ENCODE data around the gene C10orf62.

The C10orf62 gene

GRCh38 chr10:97587183-97587582 is 2.3 kb upstream of the C10orf62 start:
- DNase-seq, result no peak

GRCh38 chr10:97590082-97590747 is 694 bp downstream of the C10orf62 start:
- DNase-seq, result no peak

- no peak for DNase-seq
These were observed 1.4 kb downstream of the C10orf62 start for GRCh38 chr10:97590748-97591495.

GRCh38 chr10:97593421-97593820 is 3.9 kb downstream of the C10orf62 start:
- no peak for DNase-seq

GRCh38 chr10:97596101-97597082 is 6.9 kb downstream of the C10orf62 start:
- DNase-seq, result no peak

GRCh38 chr10:97597778-97598177 is 8.3 kb downstream of the C10orf62 start:
- DNase-seq, result no peak

GRCh38 chr10:97598407-97599271 is 9.1 kb downstream of the C10orf62 start:
- no peak for DNase-seq

GRCh38 chr10:97599272-97599619 is 9.7 kb downstream of the C10orf62 start:
- no peak for DNase-seq

- no peak for DNase-seq
These were observed 11.1 kb downstream of the C10orf62 start for GRCh38 chr10:97600616-97601015.

GRCh38 chr10:97601268-97602215 is 12.0 kb downstream of the C10orf62 start:
- DNase-seq, result no peak

GRCh38 chr10:97607095-97607636 is 17.6 kb downstream of the C10orf62 start:
- DNase-seq, result no peak

- no peak for DNase-seq
These were observed 19.6 kb downstream of the C10orf62 start for GRCh38 chr10:97608991-97609561.

- DNase-seq, result no peak
These were observed 22.0 kb downstream of the C10orf62 start for GRCh38 chr10:97611473-97611872.

- no peak for DNase-seq
These were observed 22.9 kb downstream of the C10orf62 start for GRCh38 chr10:97612386-97612785.

- DNase-seq, result no peak
These were observed 28.8 kb downstream of the C10orf62 start for GRCh38 chr10:97618285-97618684.

GRCh38 chr10:97618733-97619132 is 29.2 kb downstream of the C10orf62 start:
- DNase-seq, result no peak

GRCh38 chr10:97623277-97623676 is 33.8 kb downstream of the C10orf62 start:
- no peak for DNase-seq

GRCh38 chr10:97627731-97628130 is 38.2 kb downstream of the C10orf62 start:
- no peak for DNase-seq

- DNase-seq, result no peak
These were observed 38.7 kb downstream of the C10orf62 start for GRCh38 chr10:97628228-97628627.

GRCh38 chr10:97629289-97629688 is 39.8 kb downstream of the C10orf62 start:
- DNase-seq, result no peak

- DNase-seq, result no peak
These were observed 41.6 kb downstream of the C10orf62 start for GRCh38 chr10:97631098-97631497.
